SK-N-SH (cell line): ENCODE results near the gene EYA3. TPM values are rescaled to one million over a fixed set of nuclear protein-coding genes. Genes with fewer than 3 reads are reported as not detected.
"Not testable (repeated sequence)": the region's sequence is repeated elsewhere in the genome, so short reads cannot be mapped to it uniquely, and the experiment has no call there.

ENCODE experiments used
- CTCF ChIA-PET: fragments of 300-600, 350-600 bp; formaldehyde crosslinking; extraction: SDS; loops from one replicate; lab custom pipeline; 2021; lab: Yijun Ruan, JAX
- POLR2A ChIA-PET: fragments of 350-600 bp; sonication (Branson Sonifier 250); formaldehyde crosslinking; extraction: SDS; loops from one replicate; lab custom pipeline; 2020; ENCODE audit warnings: antibody characterized with exemption, inconsistent platforms; lab: Yijun Ruan, JAX
- DNase-seq: peaks from one replicate; pipeline ENCODE4 v3.0.0; 2012
- H2AFZ ChIP-seq: fragments of 200-600 bp; sonication (generic); 2 replicates; pipeline ENCODE4 v1.8.1; 2016; ENCODE audit warnings: antibody characterized with exemption, mild to moderate bottlenecking, low read depth
- H3F3A ChIP-seq: fragments of 200-600 bp; sonication (generic); replicated peaks from 2 replicates; pipeline ENCODE3; 2016; ENCODE audit warnings: antibody characterized with exemption, mild to moderate bottlenecking; ENCODE audit not compliant: insufficient read depth
- H3K27ac ChIP-seq, 2 experiments: fragments of 200-500 bp in 1 of 2; fragments of 200-600 bp in 1 of 2; sonication (Bioruptor generic) in 1 of 2; sonication (generic), shearing (Covaris generic) in 1 of 2; 2 replicates each; pipeline versions ENCODE4 v1.5.1 to v1.6.1; 2014 to 2016; ENCODE audit warnings: low read depth in 2 of 2, inconsistent platforms in 1 of 2, low read length in 1 of 2, mild to moderate bottlenecking in 1 of 2, mixed read lengths in 1 of 2
- H3K27me3 ChIP-seq: fragments of 200-600 bp; sonication (generic), shearing (Covaris generic); 2 replicates; pipeline ENCODE4 v1.6.1; 2016; ENCODE audit warnings: mixed run types; ENCODE audit not compliant: insufficient read depth
- H3K36me3 ChIP-seq, 2 experiments: fragments of 200-500 bp in 1 of 2; fragments of 200-600 bp in 1 of 2; sonication (Bioruptor generic) in 1 of 2; sonication (generic) in 1 of 2; replicated peaks in 1 of 2; 2 replicates each; pipeline versions ENCODE3 to v1.5.1; 2014 to 2016; ENCODE audit warnings: low read length in 1 of 2, mild to moderate bottlenecking in 1 of 2; ENCODE audit not compliant: insufficient read depth in 2 of 2, control insufficient read depth in 1 of 2
- H3K4me1 ChIP-seq, 2 experiments: fragments of 200-500 bp in 1 of 2; fragments of 200-600 bp in 1 of 2; sonication (Bioruptor generic) in 1 of 2; sonication (generic), shearing (Covaris generic) in 1 of 2; 2 replicates each; pipeline versions ENCODE4 v1.5.1 to v1.6.1; 2014 to 2016; ENCODE audit warnings: low read depth in 1 of 2, low read length in 1 of 2, mixed run types in 1 of 2; ENCODE audit not compliant: insufficient read depth in 2 of 2, control insufficient read depth in 1 of 2
- H3K4me2 ChIP-seq: fragments of 200-600 bp; sonication (generic), shearing (Covaris generic); 2 replicates; pipeline ENCODE4 v1.6.1; 2017; ENCODE audit warnings: mixed run types
- H3K4me3 ChIP-seq, 2 experiments: fragments of 200-500 bp in 1 of 2; fragments of 200-600 bp in 1 of 2; sonication (Bioruptor generic) in 1 of 2; sonication (generic), shearing (Covaris generic) in 1 of 2; 2 replicates each; pipeline versions ENCODE4 v1.5.1 to v1.8.1; 2014 to 2016; ENCODE audit warnings: low read depth in 2 of 2, inconsistent platforms in 1 of 2, low read length in 1 of 2, mild to moderate bottlenecking in 1 of 2, mixed read lengths in 1 of 2, moderate library complexity in 1 of 2
- H3K79me2 ChIP-seq: fragments of 200-600 bp; sonication (generic); 2 replicates; pipeline ENCODE4 v1.8.1; 2017; ENCODE audit warnings: mild to moderate bottlenecking; ENCODE audit not compliant: insufficient read depth
- H3K9ac ChIP-seq: fragments of 200-600 bp; sonication (generic); 2 replicates; pipeline ENCODE4 v1.6.1; 2017; ENCODE audit warnings: mixed run types
- H3K9me2 ChIP-seq: fragments of 200-600 bp; sonication (generic); 2 replicates; pipeline ENCODE4 v1.6.1; 2017; ENCODE audit warnings: mixed run types
- H3K9me3 ChIP-seq: fragments of 200-600 bp; sonication (generic); 2 replicates; pipeline ENCODE4 v1.6.1; 2017; ENCODE audit warnings: mixed run types, mild to moderate bottlenecking, moderate library complexity
- H4K20me1 ChIP-seq: fragments of 200-600 bp; sonication (generic); 2 replicates; pipeline ENCODE4 v1.6.1; 2017; ENCODE audit warnings: mild to moderate bottlenecking, mixed run types; ENCODE audit not compliant: insufficient read depth
- EP300 ChIP-seq, 2 experiments: IDR thresholded peaks; 2 replicates each; pipeline versions ENCODE4 v1.4.0 to v1.6.1; 2012; ENCODE audit warnings: borderline replicate concordance in 1 of 2, low read depth in 1 of 2, low read length in 1 of 2
- FOSL2 ChIP-seq: IDR thresholded peaks from 2 replicates; pipeline ENCODE4 v1.4.0; 2012; ENCODE audit warnings: low read depth, mild to moderate bottlenecking, moderate library complexity, borderline replicate concordance
- FOXJ3 ChIP-seq: sonication (generic); formaldehyde crosslinking; IDR thresholded peaks from 2 replicates; pipeline ENCODE4 v1.5.1; 2020; ENCODE audit warnings: mild to moderate bottlenecking, missing genetic modification reagents
- GABPA ChIP-seq: IDR thresholded peaks from 2 replicates; pipeline ENCODE4 v1.4.0; 2012; ENCODE audit warnings: low read depth, mild to moderate bottlenecking
- IRF3 ChIP-seq: fragments of 150-350 bp; IDR thresholded peaks from 2 replicates; pipeline ENCODE4 v1.6.1; 2016; ENCODE audit warnings: mild to moderate bottlenecking, low read depth, low read length
- JUND ChIP-seq: IDR thresholded peaks from 2 replicates; pipeline ENCODE4 v1.4.0; 2012
- MEF2A ChIP-seq: IDR thresholded peaks from 2 replicates; pipeline ENCODE4 v1.4.0; 2012; ENCODE audit warnings: low read depth, borderline replicate concordance
- MXI1 ChIP-seq: IDR thresholded peaks from 2 replicates; pipeline ENCODE4 v1.6.1; 2012; ENCODE audit warnings: mild to moderate bottlenecking, low read depth, low read length, improper control_type of control experiment
- NRF1 ChIP-seq: IDR thresholded peaks from 2 replicates; pipeline ENCODE4 v1.6.1; 2012; ENCODE audit warnings: low read depth, mild to moderate bottlenecking, low read length
- RAD21 ChIP-seq: IDR thresholded peaks from 2 replicates; pipeline ENCODE4 v1.6.1; 2012; ENCODE audit warnings: mild to moderate bottlenecking, low read length
- RFX5 ChIP-seq: IDR thresholded peaks from 2 replicates; pipeline ENCODE4 v1.6.1; 2012; ENCODE audit warnings: mild to moderate bottlenecking, improper control_type of control experiment, low read length
- RXRA ChIP-seq: IDR thresholded peaks from 2 replicates; pipeline ENCODE4 v1.4.0; 2012; ENCODE audit warnings: low read depth, mild to moderate bottlenecking, borderline replicate concordance
- SIN3A ChIP-seq: IDR thresholded peaks from 2 replicates; pipeline ENCODE4 v1.6.1; 2012; ENCODE audit warnings: low read depth, mild to moderate bottlenecking, low read length, moderate library complexity, borderline replicate concordance
- TAF1 ChIP-seq: IDR thresholded peaks from 2 replicates; pipeline ENCODE4 v1.6.1; 2012; ENCODE audit warnings: low read depth, mild to moderate bottlenecking, low read length, moderate library complexity, borderline replicate concordance
- TCF12 ChIP-seq: IDR thresholded peaks from 2 replicates; pipeline ENCODE4 v1.4.0; 2012
- TEAD4 ChIP-seq: IDR thresholded peaks from 2 replicates; pipeline ENCODE4 v1.4.0; 2012; ENCODE audit warnings: mild to moderate bottlenecking, borderline replicate concordance; ENCODE audit not compliant: insufficient read depth
- YY1 ChIP-seq: IDR thresholded peaks from 2 replicates; pipeline ENCODE4 v1.4.0; 2012; ENCODE audit warnings: low read depth, mild to moderate bottlenecking
- WGBS: methylation state at CpG from one replicate; pipeline ENCODE4 v1.1.6; 2017; ENCODE audit warnings: low lambda C conversion rate; 5-methylcytosine and 5-hydroxymethylcytosine counted together
- polyA plus RNA-seq, 3 experiments: library from polyadenylated mRNA; depleted of rRNA; stranded (reverse); fragments of >200 nt; gene quantifications; 2 replicates each; pipeline ENCODE4 v1.2.3, GENCODE V29; 2012
- TF ChIP-seq, protein P1 (sequence below): IDR thresholded peaks from 2 replicates; pipeline ENCODE4 v1.4.0; 2012; ENCODE audit warnings: low read depth, borderline replicate concordance
- TF ChIP-seq, protein P2 (sequence below): IDR thresholded peaks from 2 replicates; pipeline ENCODE4 v1.4.0; 2012; ENCODE audit warnings: low read depth, borderline replicate concordance

EYA3 gene
- polyA plus RNA-seq, 1 of the 3 experiments (the other 2 are of a cell fraction) = 6.5 TPM

- no peak for TF ChIP-seq IRF3
Observed at GRCh38 chr1:27999055-27999454, 89.4 kb downstream of the EYA3 start (continued).

DNA sequence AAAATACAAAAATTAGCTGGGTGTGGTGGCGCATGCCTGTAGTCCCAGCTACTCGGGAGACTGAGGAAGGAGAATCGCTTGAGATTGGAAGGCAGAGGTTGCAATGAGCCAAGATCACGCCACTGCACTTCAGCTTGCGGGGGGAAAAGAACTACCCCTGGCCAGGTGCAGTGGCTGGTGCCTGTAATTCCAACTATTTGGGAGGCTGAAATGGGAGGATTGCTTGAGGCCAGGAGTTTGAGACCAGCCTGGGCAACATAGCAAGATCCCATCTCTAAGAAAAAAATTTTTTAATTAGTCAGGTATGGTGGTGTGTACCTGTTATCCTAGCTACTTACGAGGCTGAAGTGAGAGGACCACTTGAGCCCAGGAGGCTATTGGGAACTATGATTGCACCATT lies 93.9 kb downstream of the EYA3 start:
- H3K9ac ChIP-seq, H3K4me2 ChIP-seq, DNase-seq, H2AFZ ChIP-seq, H3K4me3 ChIP-seq, H3K4me1 ChIP-seq, H3K27ac ChIP-seq, H3K27me3 ChIP-seq, H3F3A ChIP-seq, POLR2A ChIA-PET, H4K20me1 ChIP-seq, H3K9me3 ChIP-seq, H3K79me2 ChIP-seq, H3K9me2 ChIP-seq: not testable (repeated sequence)
- peaks cover 69 to 71% of the 10 kb centered on the region in 2 experiments for H3K36me3 ChIP-seq
- WGBS = 97% methylated on average over 6 of the region's 6 CpGs
- CTCF ChIA-PET = interaction anchor here (0.8 to 1.4 kb wide), 2 partner anchors 54 to 136 kb away, joined by 3 to 7 read pairs; no protein-coding TSS in a partner anchor

DNA sequence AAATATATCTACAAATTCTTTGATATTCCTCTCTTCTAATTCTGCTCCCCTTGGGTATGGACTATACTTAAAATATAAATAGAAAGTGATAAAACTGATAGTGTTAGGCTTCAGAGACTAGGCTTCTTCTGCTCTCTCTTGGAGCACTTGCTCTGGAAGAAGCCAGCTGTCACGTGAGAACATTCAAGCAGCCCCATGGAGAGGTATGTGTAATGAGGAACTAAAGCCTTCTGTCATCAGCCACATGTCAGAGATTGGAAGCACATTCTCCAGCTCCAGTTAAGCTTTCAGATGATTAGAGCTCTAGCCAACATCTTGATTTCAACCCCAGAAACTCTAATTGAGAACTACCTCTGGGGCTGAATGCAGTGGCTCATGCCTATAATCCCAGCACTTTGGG lies 94.3 kb downstream of the EYA3 start:
- Histone ChIP-seq H3K27ac (no peak overlapping the region), H3K4me2 (no peak overlapping the region), H3K9me2 (no peaks in the 10 kb centered on the region), H4K20me1 (no peaks in the 10 kb centered on the region), H3K36me3 (peaks cover 69 to 72% of the 10 kb centered on the region in 2 experiments), H3K4me1 (no peaks in the 10 kb centered on the region), H3K27me3 (no peaks in the 10 kb centered on the region), H3K9me3 (no peaks in the 10 kb centered on the region), H3K9ac (no peak overlapping the region), H2AFZ (no peak overlapping the region), H3K4me3 (no peak overlapping the region), H3K79me2 (no peaks in the 10 kb centered on the region), H3F3A (no peaks in the 10 kb centered on the region)
- no peak for DNase-seq
- ChIA-PET POLR2A (no interaction called here), CTCF (interaction anchor here (0.8 to 1.7 kb wide), 2 partner anchors 18 to 53 kb away, joined by 3 read pairs; no protein-coding TSS in a partner anchor)
- no peak for TF ChIP-seq SIN3A
- no peak for TF ChIP-seq YY1
- TF ChIP-seq RAD21 = no peak
- 100% methylated on average over 1 of the region's 1 CpG for WGBS

DNA sequence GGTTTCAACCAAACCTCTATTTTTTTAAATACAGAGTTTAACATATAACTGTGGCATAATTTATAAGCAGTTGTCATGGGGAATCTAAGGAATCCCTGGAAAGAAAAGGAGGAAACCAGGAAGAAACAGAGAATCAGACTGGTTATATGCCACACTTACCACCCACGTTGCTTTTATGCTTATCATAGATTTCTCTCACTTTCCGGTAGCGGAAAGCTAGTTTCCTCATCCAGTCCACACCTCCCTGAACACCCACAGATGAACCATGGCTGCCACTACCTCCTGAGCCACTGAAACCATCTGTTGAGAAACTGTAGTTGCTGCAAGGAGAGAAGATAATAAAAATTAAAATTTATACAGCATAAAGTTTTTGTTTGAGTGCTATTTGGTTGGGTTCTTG lies 95.2 kb downstream of the EYA3 start:
- no peak overlapping the region for H3K27ac ChIP-seq
- ChIA-PET CTCF (interaction anchor here (0.9 to 1.7 kb wide), 3 partner anchors 13 to 135 kb away, joined by 3 to 5 read pairs (median 3); no protein-coding TSS in a partner anchor), POLR2A (no interaction called here)
- H3K4me3 ChIP-seq = no peak overlapping the region
- no peaks in the 10 kb centered on the region for H3K9me3 ChIP-seq
- peaks cover 73 to 74% of the 10 kb centered on the region in 2 experiments for H3K36me3 ChIP-seq
- no peaks in the 10 kb centered on the region for H3K79me2 ChIP-seq
- no peaks in the 10 kb centered on the region for H3K27me3 ChIP-seq
- H3K4me2 ChIP-seq = no peak overlapping the region
- H4K20me1 ChIP-seq = no peaks in the 10 kb centered on the region
- H3K9me2 ChIP-seq = no peaks in the 10 kb centered on the region
- DNase-seq = no peak
- no peaks in the 10 kb centered on the region for H3F3A ChIP-seq
- H2AFZ ChIP-seq = no peak overlapping the region
- H3K4me1 ChIP-seq = no peaks in the 10 kb centered on the region
- no peak overlapping the region for H3K9ac ChIP-seq
- 91% methylated on average over 3 of the region's 3 CpGs for WGBS
- TF ChIP-seq FOXJ3 (CRISPR knock-in tag) (no peak), TAF1 (no peak), SIN3A (no peak), RXRA (no peak), NRF1 (no peak), EP300 (IDR thresholded peaks at IDR 0.05; ENCODE audit: borderline replicate concordance in 1 of 2, low read depth in 1 of 2, low read length in 1 of 2) (no peak), MEF2A (no peak), GABPA (no peak), JUND (no peak), FOSL2 (no peak), MXI1 (no peak), TEAD4 (no peak), TCF12 (no peak), RFX5 (no peak)
- TF ChIP-seq, protein P1, sequence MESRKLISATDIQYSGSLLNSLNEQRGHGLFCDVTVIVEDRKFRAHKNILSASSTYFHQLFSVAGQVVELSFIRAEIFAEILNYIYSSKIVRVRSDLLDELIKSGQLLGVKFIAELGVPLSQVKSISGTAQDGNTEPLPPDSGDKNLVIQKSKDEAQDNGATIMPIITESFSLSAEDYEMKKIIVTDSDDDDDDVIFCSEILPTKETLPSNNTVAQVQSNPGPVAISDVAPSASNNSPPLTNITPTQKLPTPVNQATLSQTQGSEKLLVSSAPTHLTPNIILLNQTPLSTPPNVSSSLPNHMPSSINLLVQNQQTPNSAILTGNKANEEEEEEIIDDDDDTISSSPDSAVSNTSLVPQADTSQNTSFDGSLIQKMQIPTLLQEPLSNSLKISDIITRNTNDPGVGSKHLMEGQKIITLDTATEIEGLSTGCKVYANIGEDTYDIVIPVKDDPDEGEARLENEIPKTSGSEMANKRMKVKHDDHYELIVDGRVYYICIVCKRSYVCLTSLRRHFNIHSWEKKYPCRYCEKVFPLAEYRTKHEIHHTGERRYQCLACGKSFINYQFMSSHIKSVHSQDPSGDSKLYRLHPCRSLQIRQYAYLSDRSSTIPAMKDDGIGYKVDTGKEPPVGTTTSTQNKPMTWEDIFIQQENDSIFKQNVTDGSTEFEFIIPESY = no peak
- TF ChIP-seq, protein P2, sequence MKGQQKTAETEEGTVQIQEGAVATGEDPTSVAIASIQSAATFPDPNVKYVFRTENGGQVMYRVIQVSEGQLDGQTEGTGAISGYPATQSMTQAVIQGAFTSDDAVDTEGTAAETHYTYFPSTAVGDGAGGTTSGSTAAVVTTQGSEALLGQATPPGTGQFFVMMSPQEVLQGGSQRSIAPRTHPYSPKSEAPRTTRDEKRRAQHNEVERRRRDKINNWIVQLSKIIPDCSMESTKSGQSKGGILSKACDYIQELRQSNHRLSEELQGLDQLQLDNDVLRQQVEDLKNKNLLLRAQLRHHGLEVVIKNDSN = no peak
